ELR (cell line): Measurements from ENCODE around the gene KLHDC8A.
A peak's percentile ranks its signal among the peaks of the same experiment; 100 is the strongest.

Source experiments
- DNase-seq: peaks from one replicate; pipeline ENCODE4 v3.0.0-alpha.2; 2015; ENCODE audit warnings: low read depth

Gene KLHDC8A

DNA sequence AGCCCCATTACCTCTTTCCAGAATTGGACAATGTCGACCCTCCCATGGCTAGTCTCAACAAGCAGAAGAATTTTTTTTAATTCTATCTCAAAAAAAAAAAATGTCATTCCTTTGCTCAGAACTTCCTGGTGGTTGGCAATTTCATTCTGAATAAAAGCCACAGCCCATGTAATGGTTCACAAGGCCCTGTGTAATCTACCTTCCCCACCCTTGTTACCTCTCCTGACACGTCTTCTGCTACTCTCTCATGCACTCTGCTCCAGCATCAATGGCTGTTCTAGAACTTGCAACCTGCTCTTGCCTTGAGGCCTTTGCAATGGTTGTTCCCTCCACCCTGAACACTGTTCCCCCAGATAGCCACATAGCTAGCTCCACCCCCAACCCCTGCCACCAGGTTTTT is 60.6 kb downstream of the KLHDC8A start:
- no peak for DNase-seq

DNA sequence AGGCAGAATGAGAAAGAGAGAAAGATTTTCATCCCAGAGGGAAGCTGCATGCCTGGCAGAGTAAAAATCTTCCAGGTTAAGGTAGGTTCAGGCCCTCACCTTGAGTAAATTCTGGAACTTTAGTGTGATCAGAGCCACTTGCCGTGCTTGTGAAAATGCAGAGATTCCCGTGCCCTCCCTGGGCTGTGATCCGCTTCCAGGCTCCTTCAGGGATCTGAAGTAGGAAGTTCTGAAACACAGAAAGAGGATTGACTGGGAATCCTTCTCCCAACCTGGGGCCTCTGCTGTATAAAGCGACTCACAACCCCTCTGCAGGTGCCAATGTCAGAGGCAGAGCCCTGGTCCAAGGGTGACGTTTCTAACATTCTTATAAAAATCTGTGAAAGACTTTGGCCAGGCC is 61.8 kb downstream of the KLHDC8A start:
- DNase-seq, result no peak

DNA sequence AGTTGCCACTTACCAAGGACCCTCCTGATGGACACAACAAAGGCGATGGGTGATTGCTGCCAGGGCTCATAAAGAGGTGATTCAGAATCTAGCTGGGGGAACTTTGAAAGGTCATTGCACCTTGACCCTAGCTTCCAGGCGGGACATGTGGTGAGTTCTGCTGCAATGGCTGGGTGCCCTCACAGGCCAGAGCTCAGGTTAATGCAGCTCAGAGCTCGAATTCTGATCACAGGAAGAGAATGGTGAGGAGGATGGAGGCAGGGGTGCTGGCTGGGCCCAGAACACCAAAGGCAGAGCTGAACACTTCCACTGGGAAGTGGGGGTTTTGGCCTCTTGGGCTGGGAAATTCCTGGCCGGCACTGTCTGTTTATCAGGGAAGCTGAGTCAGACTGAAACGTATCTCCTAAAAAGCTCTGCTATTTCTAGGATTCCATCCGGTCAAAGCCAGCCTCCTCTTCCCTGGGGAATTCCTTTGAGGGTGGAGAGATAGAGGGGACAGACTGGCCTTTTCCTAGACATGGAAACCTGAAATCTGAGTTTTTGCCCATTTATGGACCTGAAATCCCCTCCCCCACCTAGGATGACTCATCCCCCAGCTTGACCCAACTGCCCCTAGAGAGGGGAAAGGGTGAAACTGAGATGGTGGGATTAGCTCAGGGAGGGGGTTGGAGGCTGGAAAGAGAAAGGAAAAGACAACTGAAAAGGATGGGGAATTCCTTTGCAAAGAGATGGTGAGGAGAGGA is 62.4 kb downstream of the KLHDC8A start:
- peak; percentile 97 for DNase-seq

DNA sequence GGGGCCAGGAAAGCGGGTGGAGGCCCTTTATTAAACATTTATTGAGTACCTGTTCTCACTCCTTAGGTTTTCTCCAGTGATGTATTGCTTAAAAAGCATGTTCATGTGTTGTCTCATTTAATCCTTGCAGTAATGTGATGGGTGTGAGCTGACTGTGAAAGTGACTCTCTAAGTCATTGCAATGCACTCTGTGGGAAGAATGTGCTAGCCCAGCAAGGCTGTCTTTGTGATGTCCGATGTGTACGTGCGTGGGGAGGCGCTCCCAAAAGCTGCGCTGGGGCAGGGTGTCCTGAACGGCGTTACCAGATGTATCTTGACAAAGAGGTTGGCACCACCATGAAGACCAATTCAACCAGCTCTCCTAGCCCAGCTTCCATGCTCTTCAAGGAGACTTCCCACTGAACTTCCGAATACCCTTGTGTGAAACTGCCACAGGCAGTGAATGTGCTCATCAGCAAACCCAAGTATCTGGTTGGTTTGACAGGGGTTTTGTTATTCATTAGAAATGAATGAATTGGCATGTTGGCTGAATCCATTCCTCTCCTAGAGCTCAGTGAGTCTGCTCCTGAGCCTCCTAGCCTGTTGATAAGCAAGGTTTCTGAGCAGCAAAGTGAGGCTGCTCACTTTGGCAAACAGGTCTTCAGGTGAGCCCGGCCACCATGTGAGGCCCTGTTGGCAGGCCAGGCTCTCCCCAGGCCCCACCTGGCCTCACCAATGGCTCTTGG is 63.2 kb downstream of the KLHDC8A start:
- DNase-seq, result peak; percentile 40

DNA sequence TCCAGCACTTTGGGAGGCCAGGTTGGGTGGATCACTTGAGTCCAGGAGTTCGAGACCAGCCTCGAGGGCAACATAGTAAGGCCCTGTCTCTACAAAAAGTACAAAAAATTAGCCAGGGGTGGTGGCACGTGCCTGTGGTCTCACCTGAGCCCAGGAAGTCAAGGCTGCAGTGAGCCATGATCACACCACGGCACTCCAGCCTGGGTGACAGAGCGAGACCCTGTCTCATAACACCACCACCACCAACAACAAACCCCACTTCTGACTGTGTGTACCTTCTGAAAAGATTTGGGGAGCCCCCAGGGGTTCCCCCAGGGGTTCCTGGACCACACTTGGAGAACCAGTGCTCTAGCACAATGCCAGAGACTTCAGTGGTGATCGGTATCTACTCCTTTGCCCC is 65.1 kb downstream of the KLHDC8A start:
- DNase-seq, result no peak

DNA sequence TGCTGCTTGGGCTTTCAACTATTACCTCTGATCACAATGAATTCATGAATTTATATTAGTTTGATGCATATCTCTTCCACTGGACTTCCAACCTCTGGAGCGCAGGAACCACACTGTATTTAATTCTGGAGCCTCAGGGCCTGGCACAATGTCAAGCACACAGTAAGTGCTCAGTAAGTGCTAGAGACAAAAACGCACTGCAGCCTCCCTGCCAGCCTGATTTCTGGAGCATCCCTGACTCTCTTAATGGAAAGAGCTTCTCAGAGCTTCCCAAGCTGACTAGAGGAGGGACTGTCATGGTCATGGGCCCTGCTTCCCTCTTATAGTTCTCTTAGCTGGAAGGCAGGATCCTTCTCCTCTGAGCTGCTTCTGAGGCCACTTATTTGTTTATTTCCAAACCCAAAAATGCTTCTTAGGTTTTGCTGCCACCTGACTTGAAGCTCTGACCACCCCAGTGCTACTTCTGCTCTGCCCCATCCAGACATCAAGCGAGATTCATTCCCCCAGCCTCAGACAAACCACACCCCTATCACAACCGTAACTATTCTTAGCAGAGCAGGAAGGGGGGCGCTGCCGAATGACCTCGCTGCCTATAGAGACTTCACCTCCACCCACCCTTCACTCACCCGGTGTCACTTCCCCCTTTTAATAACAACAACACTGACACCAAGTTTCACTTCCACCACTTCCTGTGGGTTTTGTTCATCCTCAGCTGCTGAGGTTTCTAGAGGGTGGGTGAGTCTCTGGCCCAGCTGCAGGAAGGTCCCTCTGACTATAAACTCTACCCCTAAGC is 68.8 kb downstream of the KLHDC8A start:
- peak; percentile 70 for DNase-seq

DNA sequence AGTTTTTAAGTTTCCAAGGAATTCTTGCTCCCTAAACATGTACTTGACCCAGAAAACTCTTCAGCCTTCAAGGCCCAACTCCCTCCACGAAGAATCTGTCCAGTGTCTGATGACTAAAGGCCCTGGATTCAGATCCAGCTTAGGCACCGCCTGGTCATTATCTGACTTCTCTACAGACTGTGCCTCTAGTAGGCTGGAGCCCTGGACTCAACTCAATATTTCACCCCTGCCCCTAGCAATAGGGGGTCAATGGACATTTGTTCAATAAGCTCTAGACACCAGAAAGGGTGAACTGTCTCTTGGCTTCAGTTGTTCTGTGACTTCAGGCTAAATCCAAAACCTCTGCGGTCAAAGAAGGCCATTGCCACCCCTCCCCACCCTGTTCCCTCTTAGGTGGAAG is 69.6 kb downstream of the KLHDC8A start:
- DNase-seq, result peak; percentile 46

DNA sequence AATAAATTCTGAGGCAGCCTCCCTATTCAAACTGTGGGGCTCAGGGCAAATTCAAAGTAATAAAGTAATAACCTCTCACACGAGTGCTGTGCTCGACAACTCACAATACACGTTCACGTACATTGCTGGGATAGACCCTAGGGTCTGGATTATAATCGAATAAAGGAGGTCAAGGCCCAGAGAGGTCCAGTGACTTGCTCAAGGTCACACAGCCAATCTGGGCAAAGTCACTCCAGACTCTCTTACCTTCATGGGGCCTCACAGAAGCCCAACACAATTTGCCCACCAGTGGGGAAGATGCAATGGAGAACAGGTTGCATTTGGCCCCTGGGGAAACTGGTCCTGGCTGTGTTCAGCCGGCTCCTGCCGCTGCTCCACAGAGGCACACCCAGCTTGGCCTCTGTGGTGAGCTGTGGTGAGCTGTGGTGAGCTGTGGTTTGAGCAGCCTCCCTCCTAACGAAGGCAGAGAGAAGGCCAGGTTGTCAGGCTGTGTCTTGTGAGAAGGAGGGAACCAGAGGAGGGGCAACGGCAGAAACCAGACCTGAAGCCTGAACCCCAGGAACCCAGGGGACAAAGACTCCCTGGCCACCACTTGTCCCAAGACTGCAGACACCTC is 70.3 kb downstream of the KLHDC8A start:
- peak; percentile 78 for DNase-seq
